Endometrium (tissue), 2 donors: ENCODE measurements around the gene ARMC6.
"Not testable (repeated sequence)": the region's sequence is repeated elsewhere in the genome, so short reads cannot be mapped to it uniquely, and the experiment has no call there.

Experiments used
- FAIRE-seq: peaks from 2 replicates; lab custom pipeline; 2012; peaks lifted over from hg19 to GRCh38; lab: Jason Lieb, UNC
- donor health status: control.
- donor health status: control.

The ARMC6 gene

GRCh38 chr19:19077103-19077502 is 43.7 kb downstream of the ARMC6 start:
- no peak for FAIRE-seq

GRCh38 chr19:19078801-19079200 is 45.4 kb downstream of the ARMC6 start:
- no peak for FAIRE-seq

- FAIRE-seq, result no peak
These were observed 46.2 kb downstream of the ARMC6 start for GRCh38 chr19:19079571-19079970.

- no peak for FAIRE-seq
These were observed 48.3 kb downstream of the ARMC6 start for GRCh38 chr19:19081642-19082151.

GRCh38 chr19:19083413-19084178 is 50.2 kb downstream of the ARMC6 start:
- FAIRE-seq, result no peak

GRCh38 chr19:19087676-19088075 is 54.3 kb downstream of the ARMC6 start:
- no peak for FAIRE-seq

- no peak for FAIRE-seq
These were observed 61.1 kb downstream of the ARMC6 start for GRCh38 chr19:19094513-19094912.

- FAIRE-seq, result no peak
These were observed 62.3 kb downstream of the ARMC6 start for GRCh38 chr19:19095691-19096090.

- FAIRE-seq, result no peak
These were observed 63.5 kb downstream of the ARMC6 start for GRCh38 chr19:19096641-19097627.

- FAIRE-seq, result no peak
These were observed 64.8 kb downstream of the ARMC6 start for GRCh38 chr19:19098084-19098702.

- FAIRE-seq, result no peak
These were observed 65.6 kb downstream of the ARMC6 start for GRCh38 chr19:19098703-19099632.

- no peak for FAIRE-seq
These were observed 68.1 kb downstream of the ARMC6 start for GRCh38 chr19:19101540-19101939.

GRCh38 chr19:19102566-19102965 is 69.2 kb downstream of the ARMC6 start:
- not testable (repeated sequence) for FAIRE-seq

GRCh38 chr19:19103167-19103566 is 69.8 kb downstream of the ARMC6 start:
- no peak for FAIRE-seq

GRCh38 chr19:19105365-19106055 is 72.1 kb downstream of the ARMC6 start:
- no peak for FAIRE-seq

GRCh38 chr19:19106056-19106551 is 72.7 kb downstream of the ARMC6 start:
- FAIRE-seq, result no peak

- not testable (repeated sequence) for FAIRE-seq
These were observed 73.5 kb downstream of the ARMC6 start for GRCh38 chr19:19106938-19107337.

- no peak for FAIRE-seq
These were observed 74.3 kb downstream of the ARMC6 start for GRCh38 chr19:19107654-19108053.
